Measurements from ENCODE around the gene TTC13.

TTC13 gene

DNA sequence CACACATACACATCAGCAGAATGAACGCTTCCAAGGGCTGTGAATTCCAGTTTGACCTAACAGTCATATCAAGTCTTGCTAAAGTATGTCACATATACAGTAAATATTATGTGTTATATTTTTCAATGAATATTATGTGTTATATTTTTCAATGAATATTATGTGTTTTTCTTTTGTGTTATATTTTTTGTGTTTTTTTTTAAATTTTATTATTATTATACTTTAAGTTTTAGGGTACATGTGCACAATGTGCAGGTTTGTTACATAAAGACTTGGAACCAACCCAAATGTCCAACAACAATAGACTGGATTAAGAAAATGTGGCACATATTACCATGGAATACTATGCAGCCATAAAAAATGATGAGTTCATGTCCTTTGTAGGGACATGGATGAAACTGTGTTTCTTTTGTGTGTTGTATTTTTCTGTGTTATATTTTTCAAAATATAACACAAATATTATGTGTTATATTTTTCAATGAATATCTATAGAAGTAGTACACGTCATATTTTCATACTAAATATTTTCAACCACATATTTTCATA, 35.5 kb downstream of the TTC13 start:
- Mint-ChIP-seq H3K4me1 (ENCODE audit: low read depth) (peaks cover 3% of the 10 kb centered on the region), H3K9me3 (ENCODE audit: low read depth) (no peaks in the 10 kb centered on the region), H3K36me3 (peaks cover 12% of the 10 kb centered on the region), H3K4me3 (no peak overlapping the region), H3K27ac (no peak overlapping the region), H3K27me3 (no peaks in the 10 kb centered on the region)

DNA sequence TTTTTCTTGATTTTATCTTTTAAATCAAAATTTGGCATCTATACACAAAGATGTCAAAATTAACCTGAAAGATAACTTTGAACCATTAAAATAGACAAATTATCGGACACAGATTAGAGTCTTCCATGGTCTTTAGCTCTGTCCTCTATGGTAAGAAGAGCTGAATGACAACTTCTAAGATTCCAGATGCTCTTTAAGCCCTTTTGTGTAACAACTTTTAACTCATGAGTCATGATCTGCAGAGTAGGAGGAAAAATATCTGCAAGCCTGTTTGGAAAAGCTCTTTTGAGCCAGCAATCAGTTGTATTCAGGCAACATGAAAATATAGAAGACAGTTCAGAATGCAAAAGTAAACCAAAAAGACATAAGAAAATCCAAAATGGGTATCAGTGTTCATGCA, 37.8 kb downstream of the TTC13 start:
- Mint-ChIP-seq H3K27me3 (no peaks in the 10 kb centered on the region), H3K36me3 (peaks cover 9% of the 10 kb centered on the region), H3K27ac (no peak overlapping the region), H3K4me3 (no peak overlapping the region), H3K9me3 (ENCODE audit: low read depth) (no peaks in the 10 kb centered on the region), H3K4me1 (ENCODE audit: low read depth) (peaks cover 4% of the 10 kb centered on the region)

DNA sequence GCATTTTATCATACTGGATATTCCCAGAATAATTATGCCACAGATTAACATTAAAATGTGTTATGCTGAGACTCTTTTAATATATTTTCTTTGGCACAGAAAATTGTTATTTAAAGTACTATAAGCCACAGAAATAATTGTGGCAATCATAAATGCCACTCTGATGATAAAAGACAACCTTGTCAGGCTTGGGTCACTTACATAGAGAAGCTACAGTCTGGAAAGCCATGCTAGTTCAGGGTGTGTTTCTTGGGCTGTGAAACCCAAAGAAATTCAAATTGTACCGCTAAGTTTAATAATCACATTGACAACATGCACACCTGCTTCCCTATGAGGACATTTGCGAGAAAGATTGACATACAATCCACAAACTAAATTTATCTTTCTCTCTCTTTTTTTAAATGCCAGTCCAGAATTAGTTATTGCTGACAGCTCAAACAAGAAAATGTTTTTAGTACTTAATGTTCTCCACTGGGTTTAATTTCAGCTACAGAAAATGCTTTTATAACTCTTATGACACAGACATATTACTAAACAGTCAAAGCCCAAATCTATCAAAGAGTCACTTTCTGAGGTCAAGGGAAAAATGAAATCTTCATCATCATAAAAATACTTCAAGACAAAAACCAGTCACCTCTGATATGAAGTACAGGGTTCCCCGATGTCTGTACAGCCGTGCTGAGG, 38.7 kb downstream of the TTC13 start:
- no peak overlapping the region for H3K27ac Mint-ChIP-seq
- H3K27me3 Mint-ChIP-seq, result no peaks in the 10 kb centered on the region
- H3K36me3 Mint-ChIP-seq, result peaks cover 9% of the 10 kb centered on the region
- H3K9me3 Mint-ChIP-seq (ENCODE audit: low read depth), result no peaks in the 10 kb centered on the region
- no peak overlapping the region for H3K4me3 Mint-ChIP-seq
- H3K4me1 Mint-ChIP-seq (ENCODE audit: low read depth), result peaks cover 4% of the 10 kb centered on the region

DNA sequence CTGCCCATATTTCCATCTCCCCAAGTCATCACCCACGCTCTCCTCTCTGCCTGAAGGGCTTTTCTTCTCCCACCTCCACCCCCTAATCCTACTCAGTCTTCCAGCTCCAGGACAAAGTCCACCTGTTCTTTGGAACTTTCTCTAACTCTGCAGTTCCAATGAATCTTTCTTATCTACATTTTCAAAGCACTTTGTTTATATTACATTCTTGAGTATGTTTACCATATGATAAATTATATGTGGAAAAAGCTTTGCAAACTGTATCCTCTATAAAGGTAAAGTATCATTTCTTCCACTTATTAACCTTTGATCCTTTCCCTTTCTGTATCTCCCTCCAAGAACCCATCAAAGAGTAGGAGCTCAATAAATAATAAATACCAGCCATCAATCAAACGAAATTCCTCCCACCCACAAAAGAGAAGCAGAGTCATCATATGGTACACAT, 39.7 kb downstream of the TTC13 start:
- Mint-ChIP-seq H3K4me1 (ENCODE audit: low read depth) (peaks cover 4% of the 10 kb centered on the region), H3K36me3 (peaks cover 8% of the 10 kb centered on the region), H3K27me3 (no peaks in the 10 kb centered on the region), H3K27ac (peak overlapping the region; percentile 54), H3K9me3 (ENCODE audit: low read depth) (no peaks in the 10 kb centered on the region), H3K4me3 (no peak overlapping the region)

DNA sequence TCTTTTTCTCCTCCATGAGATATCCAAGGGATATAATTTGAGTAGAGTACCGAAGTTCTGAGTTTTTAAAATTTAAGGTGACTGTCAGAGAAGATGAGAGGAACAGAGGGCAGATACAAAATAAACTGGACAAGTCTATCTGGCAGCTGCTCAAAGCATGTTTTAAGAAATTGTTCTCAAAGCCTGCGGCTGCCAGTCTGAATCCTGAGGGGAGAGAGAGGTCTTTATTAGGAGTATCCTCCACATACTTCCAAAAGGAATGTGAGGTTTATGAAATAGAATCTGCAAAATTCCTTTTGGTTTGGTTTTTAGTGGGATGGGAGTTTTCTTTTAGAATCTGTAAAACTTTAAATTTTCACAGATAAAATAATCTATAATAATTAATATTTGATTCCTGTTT, 41.3 kb downstream of the TTC13 start:
- H3K9me3 Mint-ChIP-seq (ENCODE audit: low read depth), result no peaks in the 10 kb centered on the region
- no peak overlapping the region for H3K4me3 Mint-ChIP-seq
- peaks cover 10% of the 10 kb centered on the region for H3K36me3 Mint-ChIP-seq
- H3K27ac Mint-ChIP-seq, result no peak overlapping the region
- peaks cover 4% of the 10 kb centered on the region for H3K4me1 Mint-ChIP-seq (ENCODE audit: low read depth)
- no peaks in the 10 kb centered on the region for H3K27me3 Mint-ChIP-seq

DNA sequence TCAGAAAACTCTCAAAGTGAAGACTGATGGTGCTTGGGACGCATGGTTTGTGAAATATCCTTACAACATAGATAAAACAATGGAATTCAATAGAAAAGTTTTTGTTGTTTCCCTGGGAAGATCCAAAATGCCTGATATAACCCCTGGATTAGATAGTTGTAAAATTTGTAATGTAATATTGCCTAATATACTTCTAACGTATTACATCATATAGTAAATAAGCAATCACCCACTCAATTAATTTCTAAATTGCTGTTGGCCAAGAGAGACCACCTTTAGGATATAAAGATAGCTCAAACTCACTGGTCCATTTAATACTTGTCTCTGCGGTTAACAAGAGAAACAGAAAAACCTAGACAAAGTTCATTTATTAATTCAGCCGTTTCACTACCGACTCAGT, 42.2 kb downstream of the TTC13 start:
- Mint-ChIP-seq H3K36me3 (peaks cover 10% of the 10 kb centered on the region), H3K9me3 (ENCODE audit: low read depth) (no peaks in the 10 kb centered on the region), H3K27me3 (no peaks in the 10 kb centered on the region), H3K4me3 (no peak overlapping the region), H3K27ac (no peak overlapping the region), H3K4me1 (ENCODE audit: low read depth) (peaks cover 4% of the 10 kb centered on the region)

DNA sequence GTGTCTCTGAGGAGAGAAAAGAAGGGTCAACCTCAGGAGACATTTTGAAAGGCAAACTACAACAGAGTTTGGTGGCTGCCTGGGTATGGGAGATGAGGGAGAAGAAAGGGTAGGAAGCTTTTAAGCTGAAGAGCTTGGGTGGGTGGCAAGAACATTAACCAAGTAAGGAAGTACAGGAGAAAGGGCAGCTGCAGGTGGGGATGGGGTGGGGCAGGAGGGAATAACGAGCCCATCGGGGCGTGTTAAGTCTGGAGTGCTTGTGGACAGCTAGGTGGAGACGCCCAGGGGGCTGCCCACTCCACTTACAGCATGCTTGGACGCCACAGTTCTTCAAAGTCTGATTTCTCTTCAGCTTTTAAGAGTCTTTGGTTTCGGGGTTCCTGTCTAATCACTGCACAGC, 42.8 kb downstream of the TTC13 start:
- no peaks in the 10 kb centered on the region for H3K9me3 Mint-ChIP-seq (ENCODE audit: low read depth)
- no peaks in the 10 kb centered on the region for H3K27me3 Mint-ChIP-seq
- H3K4me3 Mint-ChIP-seq, result no peak overlapping the region
- H3K4me1 Mint-ChIP-seq (ENCODE audit: low read depth), result peaks cover 4% of the 10 kb centered on the region
- no peak overlapping the region for H3K27ac Mint-ChIP-seq
- H3K36me3 Mint-ChIP-seq, result peaks cover 10% of the 10 kb centered on the region

DNA sequence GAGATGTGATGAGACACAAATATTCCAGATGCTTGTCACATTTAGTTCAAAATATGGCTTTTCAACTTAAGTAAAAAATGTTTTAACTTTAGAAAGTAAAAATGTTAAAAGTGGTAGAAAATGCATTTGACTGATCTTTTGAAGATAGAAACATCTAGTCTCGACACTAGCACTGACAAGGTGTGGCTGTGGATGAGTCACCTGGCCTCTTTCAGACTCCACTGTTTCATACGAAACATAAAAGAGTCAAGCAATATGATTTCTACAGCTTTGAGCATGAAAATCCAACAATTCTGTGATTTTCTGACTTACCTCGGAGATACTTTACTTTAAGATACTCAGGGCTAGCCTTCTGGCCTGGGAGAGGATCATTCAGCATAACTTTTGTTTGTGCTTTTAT, 47.7 kb downstream of the TTC13 start:
- no peak overlapping the region for H3K27ac Mint-ChIP-seq
- no peaks in the 10 kb centered on the region for H3K9me3 Mint-ChIP-seq (ENCODE audit: low read depth)
- H3K36me3 Mint-ChIP-seq, result peaks cover 6% of the 10 kb centered on the region
- H3K4me1 Mint-ChIP-seq (ENCODE audit: low read depth), result no peaks in the 10 kb centered on the region
- no peaks in the 10 kb centered on the region for H3K27me3 Mint-ChIP-seq
- no peak overlapping the region for H3K4me3 Mint-ChIP-seq

DNA sequence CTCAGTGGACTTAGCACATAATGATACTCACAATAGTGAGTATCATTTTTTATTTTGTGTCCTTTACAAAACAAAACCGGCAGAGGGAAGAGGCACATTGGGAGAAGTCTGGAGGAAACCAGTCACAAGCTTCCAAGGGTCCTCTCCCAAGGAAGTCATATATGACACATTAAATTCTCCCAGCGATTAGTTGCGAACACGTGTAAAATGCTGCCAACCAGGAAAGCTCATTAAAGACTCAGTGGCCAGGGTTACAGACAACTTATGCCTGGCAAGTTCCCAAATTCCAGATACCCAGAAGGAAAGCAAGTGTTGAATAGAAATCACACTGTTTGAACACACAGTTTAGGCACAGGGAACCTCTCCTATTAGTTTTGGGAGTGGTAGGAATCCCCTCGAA, 52.5 kb downstream of the TTC13 start:
- no peaks in the 10 kb centered on the region for H3K4me1 Mint-ChIP-seq (ENCODE audit: low read depth)
- H3K27me3 Mint-ChIP-seq, result no peaks in the 10 kb centered on the region
- peaks cover 3% of the 10 kb centered on the region for H3K36me3 Mint-ChIP-seq
- H3K4me3 Mint-ChIP-seq, result no peak overlapping the region
- H3K27ac Mint-ChIP-seq, result no peak overlapping the region
- H3K9me3 Mint-ChIP-seq (ENCODE audit: low read depth), result no peaks in the 10 kb centered on the region

DNA sequence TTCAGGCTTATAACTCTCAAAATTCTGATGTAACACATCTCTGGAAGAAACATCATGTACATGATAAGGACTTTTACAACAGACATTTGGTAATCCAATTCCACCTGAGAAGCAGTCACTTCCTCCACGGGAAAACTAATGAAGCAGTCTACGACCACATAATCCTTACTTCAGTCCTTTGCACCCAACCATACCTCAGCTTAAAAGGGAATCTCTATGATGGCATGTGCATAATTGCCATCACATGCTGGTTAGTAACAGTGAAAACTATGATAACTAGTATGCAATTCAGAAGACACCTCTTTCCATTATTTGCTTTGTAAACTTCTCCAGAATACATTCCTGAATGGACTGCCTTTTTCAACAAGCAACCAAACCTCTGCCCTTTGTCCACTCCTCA, 53.1 kb downstream of the TTC13 start:
- no peaks in the 10 kb centered on the region for H3K4me1 Mint-ChIP-seq (ENCODE audit: low read depth)
- H3K4me3 Mint-ChIP-seq, result no peak overlapping the region
- H3K9me3 Mint-ChIP-seq (ENCODE audit: low read depth), result no peaks in the 10 kb centered on the region
- H3K27me3 Mint-ChIP-seq, result no peaks in the 10 kb centered on the region
- peaks cover 3% of the 10 kb centered on the region for H3K36me3 Mint-ChIP-seq
- no peak overlapping the region for H3K27ac Mint-ChIP-seq

DNA sequence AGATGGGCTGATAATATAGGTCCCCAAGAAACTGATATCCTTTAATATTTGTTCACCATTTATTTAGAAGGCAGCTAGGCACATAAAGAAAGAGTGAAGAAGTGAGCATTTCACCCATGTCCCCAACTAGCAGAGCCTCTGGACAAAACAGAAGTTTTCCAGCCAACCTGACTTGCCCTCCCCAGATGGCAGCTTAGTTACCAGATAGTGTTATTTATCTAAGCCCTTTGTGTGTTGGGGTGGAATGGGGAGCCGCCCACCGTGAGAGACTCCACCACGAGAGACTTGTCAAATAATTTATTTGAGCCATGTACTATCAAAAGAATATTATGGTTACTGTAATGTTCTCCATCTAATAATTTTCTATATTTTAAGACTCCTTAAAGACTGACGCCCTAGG, 55.5 kb downstream of the TTC13 start:
- no peaks in the 10 kb centered on the region for H3K27me3 Mint-ChIP-seq
- no peak overlapping the region for H3K4me3 Mint-ChIP-seq
- H3K9me3 Mint-ChIP-seq (ENCODE audit: low read depth), result no peaks in the 10 kb centered on the region
- H3K36me3 Mint-ChIP-seq, result peaks cover 3% of the 10 kb centered on the region
- no peaks in the 10 kb centered on the region for H3K4me1 Mint-ChIP-seq (ENCODE audit: low read depth)
- no peak overlapping the region for H3K27ac Mint-ChIP-seq

DNA sequence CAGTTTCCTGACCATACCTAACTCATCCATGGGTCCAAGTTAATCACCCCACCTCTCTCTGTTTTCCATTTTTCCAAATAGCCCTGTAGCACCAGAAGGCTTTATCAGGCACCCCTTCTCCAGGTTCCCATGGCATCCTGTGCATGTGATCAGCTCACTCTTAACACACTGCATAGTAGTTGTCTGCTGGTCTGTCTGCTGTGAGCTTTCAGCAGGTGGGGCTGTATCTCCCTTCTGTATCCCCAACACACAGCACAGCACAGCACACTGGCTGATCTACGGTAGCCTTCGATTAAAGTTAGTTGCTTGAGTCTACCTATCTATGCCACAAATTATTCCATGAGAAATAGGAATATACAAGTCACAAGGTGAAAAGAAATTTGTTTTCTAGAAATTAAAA, 56.0 kb downstream of the TTC13 start:
- no peaks in the 10 kb centered on the region for H3K36me3 Mint-ChIP-seq
- H3K27ac Mint-ChIP-seq, result no peak overlapping the region
- no peaks in the 10 kb centered on the region for H3K27me3 Mint-ChIP-seq
- H3K9me3 Mint-ChIP-seq (ENCODE audit: low read depth), result no peaks in the 10 kb centered on the region
- no peaks in the 10 kb centered on the region for H3K4me1 Mint-ChIP-seq (ENCODE audit: low read depth)
- H3K4me3 Mint-ChIP-seq, result no peak overlapping the region

DNA sequence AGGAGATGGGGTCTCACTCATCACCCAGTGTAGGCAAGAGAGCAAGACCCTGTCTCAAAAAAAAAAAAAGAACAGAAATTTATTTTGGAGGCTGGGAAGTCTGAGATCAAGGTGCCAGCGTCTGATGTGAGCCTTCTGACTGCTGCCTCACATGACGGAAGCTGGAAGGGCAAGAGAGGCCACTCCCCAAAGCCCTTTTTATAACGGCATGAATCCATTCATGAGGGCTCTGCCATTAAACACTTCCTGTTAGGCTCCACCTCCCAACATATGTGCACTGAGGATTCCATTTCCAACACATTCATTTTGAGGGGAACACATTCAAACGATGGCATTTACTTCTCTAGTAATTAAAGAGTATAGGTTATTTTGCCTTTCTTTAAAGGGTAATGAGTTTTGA, 59.5 kb downstream of the TTC13 start:
- H3K4me3 Mint-ChIP-seq, result no peak overlapping the region

DNA sequence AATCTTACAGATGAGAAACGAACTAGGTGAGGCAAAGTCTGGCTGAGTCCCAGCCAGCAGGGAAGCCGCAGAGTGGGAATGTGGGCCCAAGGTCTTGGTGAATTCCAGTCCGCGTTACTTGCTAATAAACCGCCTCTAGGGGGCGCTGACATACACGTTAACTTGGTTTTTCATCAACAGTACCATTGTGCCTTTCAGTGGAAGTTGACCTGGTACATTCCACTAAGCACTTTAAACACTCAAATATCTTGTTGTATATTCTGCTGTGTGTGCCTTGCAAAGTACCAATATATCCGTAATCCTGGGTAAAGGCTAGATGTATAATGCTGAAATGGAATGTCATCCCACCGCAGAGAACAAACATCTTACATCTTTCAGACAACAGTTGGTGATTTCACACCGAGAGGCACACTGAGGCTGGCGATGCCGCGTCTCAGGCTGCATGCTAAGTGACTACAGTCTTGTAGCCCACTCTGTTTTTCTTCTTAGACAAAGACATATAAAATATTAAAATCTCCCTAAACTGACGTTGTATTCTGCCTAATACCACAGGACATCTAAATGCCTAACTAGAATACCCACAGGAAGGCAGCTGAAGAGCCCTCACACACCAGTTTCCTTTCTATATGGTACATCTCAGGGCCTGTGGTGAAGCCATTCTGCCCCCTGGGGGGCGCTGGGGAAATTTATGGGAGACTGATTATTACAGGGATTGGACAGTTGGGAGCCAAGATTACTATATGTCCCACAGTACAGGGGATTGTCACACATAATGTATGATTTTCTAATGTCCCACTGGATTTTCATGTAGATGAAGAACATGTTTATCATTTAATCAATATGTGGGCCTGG, 61.2 kb downstream of the TTC13 start:
- H3K4me3 Mint-ChIP-seq, result no peak overlapping the region
- H3K27me3 Mint-ChIP-seq, result no peaks in the 10 kb centered on the region
- H3K4me1 Mint-ChIP-seq (ENCODE audit: low read depth), result peaks cover 2% of the 10 kb centered on the region
- H3K9me3 Mint-ChIP-seq (ENCODE audit: low read depth), result no peaks in the 10 kb centered on the region
- peak overlapping the region; percentile 28 for H3K27ac Mint-ChIP-seq
- H3K36me3 Mint-ChIP-seq, result peaks cover 4% of the 10 kb centered on the region

More for the DNA sequence above, 59.5 kb downstream of the TTC13 start:
- H3K27ac Mint-ChIP-seq, result peak overlapping the region; percentile 5
- H3K27me3 Mint-ChIP-seq, result no peaks in the 10 kb centered on the region
- no peaks in the 10 kb centered on the region for H3K9me3 Mint-ChIP-seq (ENCODE audit: low read depth)
- no peaks in the 10 kb centered on the region for H3K36me3 Mint-ChIP-seq
- peaks cover 2% of the 10 kb centered on the region for H3K4me1 Mint-ChIP-seq (ENCODE audit: low read depth)

DNA sequence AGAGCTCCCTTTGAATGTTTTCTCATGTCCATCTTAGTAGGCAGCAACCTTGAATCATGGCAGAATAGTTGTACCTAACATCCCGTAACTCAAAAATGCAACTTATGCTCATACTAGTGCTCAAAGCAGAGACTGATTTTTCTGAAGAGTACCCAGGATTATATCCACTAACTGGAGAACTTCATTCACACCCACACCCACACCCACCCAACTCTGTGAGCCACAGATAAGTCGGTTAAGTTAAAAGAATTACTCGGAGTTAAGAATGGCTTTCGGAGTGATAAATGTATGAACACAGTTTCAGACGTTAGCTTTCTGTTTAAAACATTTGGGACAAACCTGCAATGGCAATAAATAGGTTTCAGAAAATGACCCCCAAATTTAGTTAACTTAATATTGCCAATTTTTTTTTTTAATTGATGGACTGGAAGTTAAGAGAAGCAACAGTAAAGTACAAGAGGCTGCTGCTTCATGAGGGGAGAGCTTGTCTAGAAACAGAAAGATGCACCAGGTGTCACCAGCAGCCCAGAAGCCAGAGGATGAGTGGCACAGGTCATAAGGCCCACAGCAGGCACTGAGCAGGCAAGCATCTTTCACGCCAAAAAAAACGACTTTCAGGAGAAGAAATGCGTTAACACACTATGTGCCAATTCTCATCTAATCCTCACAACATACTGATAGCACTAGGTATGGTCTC, 61.9 kb downstream of the TTC13 start:
- H3K27ac Mint-ChIP-seq, result no peak overlapping the region

More for the DNA sequence above, 61.9 kb downstream of the TTC13 start:
- no peak overlapping the region for H3K4me3 Mint-ChIP-seq
- H3K4me1 Mint-ChIP-seq (ENCODE audit: low read depth), result peaks cover 2% of the 10 kb centered on the region
- H3K36me3 Mint-ChIP-seq, result peaks cover 4% of the 10 kb centered on the region
- H3K27me3 Mint-ChIP-seq, result no peaks in the 10 kb centered on the region
- H3K9me3 Mint-ChIP-seq (ENCODE audit: low read depth), result no peaks in the 10 kb centered on the region

Data from activated naive CD8-positive, alpha-beta T cell (primary cell).